Measurements from ENCODE around the gene PAGR1.
"Not testable (repeated sequence)": the region's sequence is repeated elsewhere in the genome, so short reads cannot be mapped to it uniquely, and the experiment has no call there.

The PAGR1 gene

GRCh38 chr16:29813644-29814562 is 2.0 kb upstream of the PAGR1 start:
- DNase-seq: no peak

- no peak for DNase-seq
These were observed 1.4 kb upstream of the PAGR1 start for GRCh38 chr16:29814592-29814991.

DNA sequence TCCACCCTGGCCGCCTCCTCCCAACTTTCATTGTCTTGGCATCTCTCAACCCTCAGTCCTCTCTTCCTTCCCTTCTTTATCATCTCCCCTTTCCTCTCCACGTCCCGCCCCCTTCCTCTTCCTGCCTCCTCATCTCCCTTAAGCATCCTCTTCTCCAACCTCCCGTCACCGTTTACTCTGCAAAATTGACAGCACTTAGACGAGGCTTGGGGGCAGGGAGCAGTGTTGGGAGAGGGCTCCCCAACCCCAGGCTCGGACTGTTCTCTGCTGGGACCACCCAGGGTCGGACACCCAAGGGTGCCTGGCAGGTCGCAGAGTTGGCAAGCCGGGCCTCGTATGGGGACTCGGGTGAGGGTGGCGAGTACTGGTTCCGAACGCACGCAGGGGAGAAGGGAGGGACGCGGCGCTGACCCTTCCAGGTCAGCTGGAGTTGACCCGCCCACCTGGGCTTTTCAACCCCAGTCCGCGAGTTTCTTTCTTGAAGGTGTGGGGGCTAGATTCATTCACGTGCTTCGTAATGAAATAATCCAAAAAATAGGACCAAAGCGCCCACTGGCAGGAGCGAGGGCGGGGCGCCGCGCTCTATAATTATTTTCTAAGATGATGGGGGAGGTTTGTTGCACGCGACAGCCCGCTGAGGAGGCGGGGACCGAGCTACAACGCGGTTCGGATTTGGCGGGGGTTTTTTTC is 775 bp upstream of the PAGR1 start:
- peak; percentile 46 for DNase-seq

- DNase-seq: peak; percentile 84
These were observed 916 bp downstream of the PAGR1 start for GRCh38 chr16:29816694-29817441.

DNA sequence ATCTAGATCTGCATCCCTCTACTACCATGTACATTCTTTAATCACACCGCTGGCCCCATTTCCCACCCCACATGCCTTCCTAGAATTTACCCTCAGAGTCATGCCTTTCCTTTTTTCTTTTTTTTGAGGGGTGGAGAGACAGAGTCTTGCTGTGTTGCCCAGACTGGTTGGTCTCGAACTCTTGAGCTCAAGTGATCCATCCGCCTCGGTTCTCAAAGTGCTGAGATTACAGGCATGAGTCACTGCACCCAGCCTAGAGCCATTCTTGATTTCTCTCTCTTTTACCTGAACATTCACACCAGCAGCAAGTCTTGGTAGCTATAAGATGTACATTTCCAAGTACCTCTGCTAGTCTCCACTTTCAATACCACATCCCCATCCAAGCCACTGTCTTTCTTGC is 2.1 kb downstream of the PAGR1 start:
- DNase-seq: no peak

DNA sequence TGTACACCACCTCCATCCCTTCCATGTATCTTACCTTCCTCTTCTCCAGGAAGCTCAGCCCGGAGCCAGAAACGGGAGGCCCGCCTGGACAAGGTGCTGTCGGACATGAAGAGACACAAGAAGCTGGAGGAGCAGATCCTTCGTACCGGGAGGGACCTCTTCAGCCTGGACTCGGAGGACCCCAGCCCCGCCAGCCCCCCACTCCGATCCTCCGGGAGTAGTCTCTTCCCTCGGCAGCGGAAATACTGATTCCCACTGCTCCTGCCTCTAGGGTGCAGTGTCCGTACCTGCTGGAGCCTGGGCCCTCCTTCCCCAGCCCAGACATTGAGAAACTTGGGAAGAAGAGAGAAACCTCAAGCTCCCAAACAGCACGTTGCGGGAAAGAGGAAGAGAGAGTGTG is 3.6 kb downstream of the PAGR1 start:
- no peak for DNase-seq

DNA sequence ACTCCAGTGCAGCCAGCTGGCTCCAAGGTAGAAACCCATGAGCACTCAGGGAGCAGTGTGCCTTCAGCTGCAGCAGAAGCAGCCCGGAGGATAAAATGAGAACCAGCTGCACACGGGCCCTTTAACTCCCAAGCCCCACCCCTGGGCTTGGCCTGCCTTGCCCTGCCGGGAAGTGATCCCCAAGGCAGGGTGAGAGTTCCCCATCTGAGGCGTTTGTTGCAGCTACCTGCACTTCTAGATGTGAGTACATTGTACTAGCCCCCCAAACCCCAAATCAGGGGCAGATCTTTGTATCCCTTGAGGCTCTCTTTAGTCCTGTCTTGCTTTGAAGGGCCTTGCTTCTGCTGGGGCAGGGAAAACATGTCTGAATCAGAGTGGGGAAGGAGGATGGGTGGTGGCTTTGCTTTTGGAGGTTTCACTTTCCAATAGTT is 4.3 kb downstream of the PAGR1 start, which contains the start of gene MVP:
TSS of gene MVP (plus strand) at position 192 of the 431 bp plus-strand sequence. CDS start 10,088 bp downstream, outside the sequence.
- peak; percentile 87 for DNase-seq

DNA sequence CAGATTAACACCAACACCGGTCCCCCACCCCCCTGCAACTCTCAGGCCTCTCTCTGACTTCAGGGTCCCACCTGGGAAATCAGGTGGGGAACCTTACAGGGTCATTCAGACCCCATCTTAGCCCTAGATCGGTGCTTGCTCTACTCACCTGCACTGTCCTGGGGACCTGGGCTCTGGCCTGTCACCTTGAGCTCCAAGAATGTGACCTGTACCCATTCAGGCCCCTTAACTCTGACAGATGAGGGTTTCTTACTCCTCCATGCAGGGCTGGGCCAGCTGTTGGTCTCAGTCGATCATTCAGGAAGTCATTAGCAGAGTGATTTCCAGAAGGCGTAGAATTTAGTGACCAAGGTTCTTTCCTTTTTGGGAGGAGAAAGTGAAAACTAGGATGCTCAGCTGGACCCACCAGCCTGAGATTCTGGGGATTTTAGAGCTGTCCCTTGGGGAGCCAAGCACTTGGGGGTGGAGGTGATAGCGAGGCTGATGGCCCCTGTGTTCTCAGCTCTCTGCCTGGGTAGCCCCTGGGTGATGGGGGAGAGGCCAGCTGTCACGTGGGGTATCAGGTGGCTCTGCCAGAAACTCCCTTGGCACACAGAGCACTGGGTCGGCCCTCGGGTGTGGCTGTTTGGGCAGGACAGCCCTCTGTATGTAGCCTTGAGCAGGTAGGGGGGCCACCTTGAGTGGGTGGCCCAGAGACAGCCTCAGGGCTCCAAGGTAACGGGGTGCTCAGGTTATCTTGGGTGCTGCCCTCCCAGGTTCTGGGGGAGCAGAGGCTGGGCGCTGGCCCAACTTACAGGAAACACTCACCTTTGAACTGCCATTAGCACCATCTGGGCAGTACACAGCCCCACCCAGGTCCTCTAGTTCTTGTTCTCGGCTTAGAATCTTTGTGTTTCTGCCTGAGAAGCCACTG is 5.0 kb downstream of the PAGR1 start:
- no peak for DNase-seq

DNA sequence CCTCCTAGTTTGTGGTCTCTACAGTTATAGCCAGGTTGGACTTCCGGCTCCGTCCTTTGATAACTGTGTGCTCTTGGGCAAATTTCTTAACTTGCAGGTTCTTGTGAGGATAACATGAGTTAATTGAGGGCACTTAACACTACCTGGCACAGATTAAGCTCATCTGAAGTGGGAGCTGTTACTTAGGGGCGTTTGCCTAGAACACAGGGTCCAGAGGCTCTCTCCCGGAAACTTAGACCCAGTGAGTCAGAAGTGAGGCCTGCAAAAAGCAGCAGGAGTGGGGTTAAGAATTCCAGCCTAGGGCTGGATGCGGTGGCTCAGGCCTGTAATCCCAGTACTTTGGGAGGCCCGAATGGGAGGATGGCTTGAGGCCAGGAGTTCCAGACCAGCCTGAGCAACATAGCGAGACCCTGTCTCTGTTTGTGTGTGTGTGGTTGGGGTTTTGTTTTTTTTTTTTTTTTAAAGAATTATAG is 5.7 kb downstream of the PAGR1 start:
- DNase-seq: no peak

- DNase-seq: no peak
These were observed 8.7 kb downstream of the PAGR1 start for GRCh38 chr16:29824589-29825144.

GRCh38 chr16:29825145-29826044 is 9.4 kb downstream of the PAGR1 start:
- DNase-seq: no peak

DNA sequence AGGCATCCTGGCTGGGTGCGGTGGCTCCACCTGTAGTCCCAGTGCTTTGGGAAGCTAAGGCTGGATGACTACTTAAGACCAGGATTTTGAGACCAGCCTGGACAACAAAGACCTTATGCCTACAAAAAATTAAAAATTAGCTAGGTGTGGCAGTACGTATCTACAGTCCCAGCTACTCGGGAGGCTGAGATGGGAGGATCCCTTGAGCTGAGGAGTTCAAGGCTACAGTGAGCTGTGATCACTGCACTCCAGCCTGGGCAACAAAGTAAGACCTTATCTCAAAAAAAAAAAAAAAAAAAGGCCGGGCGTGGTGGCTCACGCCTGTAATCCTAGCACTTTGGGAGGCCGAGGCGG is 10.4 kb downstream of the PAGR1 start:
- DNase-seq: no peak

DNA sequence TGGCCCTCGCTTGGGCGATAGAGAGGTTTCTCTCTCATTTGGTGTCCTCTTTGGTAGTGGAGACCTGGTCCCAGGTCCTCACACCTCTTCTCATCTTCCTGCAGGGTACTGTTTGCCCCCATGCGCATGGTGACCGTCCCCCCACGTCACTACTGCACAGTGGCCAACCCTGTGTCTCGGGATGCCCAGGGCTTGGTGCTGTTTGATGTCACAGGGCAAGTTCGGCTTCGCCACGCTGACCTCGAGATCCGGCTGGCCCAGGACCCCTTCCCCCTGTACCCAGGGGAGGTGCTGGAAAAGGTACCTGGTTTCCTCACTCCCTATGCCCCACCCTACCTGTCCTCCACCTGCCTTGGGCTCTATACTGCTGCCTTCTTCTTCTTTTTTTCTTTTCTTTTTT is 14.8 kb downstream of the PAGR1 start:
- DNase-seq: no peak

- no peak for DNase-seq
These were observed 15.5 kb downstream of the PAGR1 start for GRCh38 chr16:29831490-29831889.

DNA sequence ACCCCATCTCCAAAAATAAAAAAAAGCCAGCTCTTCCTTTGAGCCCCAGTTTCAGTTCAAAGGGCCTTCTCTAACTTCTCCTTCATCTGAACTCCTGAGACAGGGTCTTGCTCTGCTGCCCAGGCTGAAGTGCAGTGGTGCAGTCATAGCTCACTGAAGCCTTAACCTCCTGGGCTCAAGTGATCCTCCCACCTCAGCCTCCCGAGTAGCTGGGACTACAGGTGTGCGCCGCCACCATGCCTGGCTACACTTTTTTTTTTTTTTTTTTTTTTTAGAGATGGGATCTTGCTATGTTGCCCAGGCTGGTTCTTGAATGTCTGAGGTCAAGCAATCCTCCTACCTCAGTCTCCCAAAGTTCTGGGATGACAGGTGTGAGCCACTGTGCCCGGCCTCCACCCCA is 17.3 kb downstream of the PAGR1 start:
- not testable (repeated sequence) for DNase-seq

DNA sequence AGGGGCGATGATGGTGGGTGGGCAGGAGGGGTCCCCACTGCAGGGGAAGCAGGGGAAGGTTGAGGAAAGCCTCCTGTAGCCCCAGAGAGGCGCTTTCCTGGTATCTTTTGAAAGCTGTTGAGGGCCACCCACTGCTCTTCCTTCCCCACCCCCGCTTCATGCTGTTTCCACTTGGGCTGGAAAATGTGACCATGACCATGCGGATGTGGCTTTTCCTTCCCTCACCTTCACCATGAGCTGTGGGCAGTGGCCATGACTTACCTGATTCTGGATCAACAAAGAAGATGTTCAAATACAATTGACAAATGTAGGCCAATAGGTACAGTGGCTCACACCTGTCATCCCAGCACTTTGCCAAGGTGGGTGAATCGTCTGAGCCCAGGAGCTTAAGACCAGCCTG is 18.1 kb downstream of the PAGR1 start:
- DNase-seq: no peak

DNA sequence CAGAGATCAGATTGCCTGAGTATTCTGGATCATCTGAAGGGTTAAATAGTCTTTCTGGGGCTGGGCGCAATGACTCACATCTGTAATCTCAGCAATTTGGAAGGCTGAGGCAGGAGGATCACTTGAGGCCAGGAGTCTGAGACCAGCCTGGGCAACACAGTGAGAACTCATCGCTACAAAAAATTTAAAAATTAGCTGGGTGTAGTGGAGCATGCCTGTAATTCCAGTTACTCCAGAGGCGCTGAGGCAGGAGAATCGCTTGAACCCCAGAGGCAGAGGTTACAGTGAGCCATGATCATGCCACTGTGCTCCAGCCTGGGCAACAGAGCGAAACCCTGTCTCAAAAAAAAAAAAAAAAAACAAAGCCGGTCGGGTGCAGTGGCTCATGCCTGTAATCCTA is 20.0 kb downstream of the PAGR1 start:
- DNase-seq: no peak

DNA sequence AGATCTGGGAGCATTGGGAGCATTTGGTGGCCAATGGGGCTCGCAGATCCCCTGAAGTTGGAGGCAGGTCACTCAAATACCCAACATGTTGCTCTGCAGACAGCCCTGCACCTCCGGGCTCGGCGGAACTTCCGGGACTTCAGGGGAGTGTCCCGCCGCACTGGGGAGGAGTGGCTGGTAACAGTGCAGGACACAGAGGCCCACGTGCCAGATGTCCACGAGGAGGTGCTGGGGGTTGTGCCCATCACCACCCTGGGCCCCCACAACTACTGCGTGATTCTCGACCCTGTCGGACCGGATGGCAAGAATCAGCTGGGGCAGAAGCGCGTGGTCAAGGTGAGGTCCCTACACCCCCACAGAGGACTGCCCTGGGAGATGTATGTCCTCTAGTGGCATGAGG is 20.7 kb downstream of the PAGR1 start:
- DNase-seq: no peak

DNA sequence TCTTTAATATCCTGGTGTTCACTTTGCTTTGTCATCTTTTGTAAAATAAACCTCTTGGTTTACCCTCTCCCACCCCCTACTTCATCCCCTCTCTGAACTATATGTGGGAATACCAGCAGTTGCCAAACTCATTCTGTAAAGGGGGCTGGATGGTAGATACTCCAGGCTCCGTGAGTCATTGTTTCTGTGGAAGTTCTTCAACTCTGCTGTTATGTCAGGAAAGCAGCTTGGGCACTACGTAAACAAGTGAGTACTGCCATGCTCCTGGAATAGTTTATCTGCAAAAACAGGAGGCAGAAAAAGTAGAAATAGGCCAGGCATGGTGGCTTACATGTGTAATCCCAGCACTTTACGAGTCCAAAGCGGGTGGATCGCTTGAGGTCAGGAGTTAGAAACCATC is 21.9 kb downstream of the PAGR1 start:
- DNase-seq: no peak

GRCh38 chr16:29839822-29840221 is 23.9 kb downstream of the PAGR1 start:
- DNase-seq: no peak

DNA sequence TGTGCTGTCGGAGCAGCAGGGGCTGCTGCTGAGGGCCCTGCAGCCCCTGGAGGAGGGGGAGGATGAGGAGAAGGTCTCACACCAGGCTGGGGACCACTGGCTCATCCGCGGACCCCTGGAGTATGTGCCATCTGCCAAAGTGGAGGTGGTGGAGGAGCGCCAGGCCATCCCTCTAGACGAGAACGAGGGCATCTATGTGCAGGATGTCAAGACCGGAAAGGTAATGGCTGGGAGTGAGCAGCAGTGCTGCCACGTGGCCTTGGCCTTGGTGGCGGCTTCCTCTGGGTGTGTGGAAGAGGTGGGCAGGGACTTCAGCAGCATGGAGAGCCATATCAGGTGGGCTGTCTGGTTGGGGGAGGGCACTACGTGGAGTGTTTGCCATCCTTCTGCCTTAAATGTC is 24.3 kb downstream of the PAGR1 start:
- no peak for DNase-seq
